Stimulated activated CD8-positive, alpha-beta memory T cell treated with anti-CD3 and anti-CD28 coated beads, Interleukin-15, amount 100 ng/mL, for 4 hours (primary cell): Measurements from ENCODE around the gene FN3K.
"Not testable (repeated sequence)": the region's sequence is repeated elsewhere in the genome, so short reads cannot be mapped to it uniquely, and the experiment has no call there.

Experiments used
- DNase-seq, 2 donors: peaks; one replicate each; pipeline ENCODE4 v3.0.0-alpha.2; 2020; ENCODE audit warnings: low read depth in 2 of 2

FN3K gene

GRCh38 chr17:82775001-82775823 is 39.8 kb downstream of the FN3K start:
- no peak for DNase-seq

GRCh38 chr17:82776454-82776853 is 41.0 kb downstream of the FN3K start:
- no peak for DNase-seq

GRCh38 chr17:82777778-82778375 is 42.5 kb downstream of the FN3K start:
- not testable (repeated sequence) for DNase-seq

- no peak for DNase-seq
Observed at GRCh38 chr17:82779541-82779940, 44.1 kb downstream of the FN3K start.

- DNase-seq: no peak
Observed at GRCh38 chr17:82780195-82780594, 44.8 kb downstream of the FN3K start.

GRCh38 chr17:82780971-82781893 is 45.8 kb downstream of the FN3K start:
- no peak for DNase-seq

GRCh38 chr17:82781894-82782274 is 46.5 kb downstream of the FN3K start:
- DNase-seq: peak; percentile 63 to 66

GRCh38 chr17:82782657-82783207 is 47.3 kb downstream of the FN3K start:
- DNase-seq: no peak

GRCh38 chr17:82783498-82783897 is 48.1 kb downstream of the FN3K start:
- DNase-seq: no peak

- DNase-seq: not testable (repeated sequence)
Observed at GRCh38 chr17:82785581-82785980, 50.2 kb downstream of the FN3K start.

GRCh38 chr17:82786427-82786826 is 51.0 kb downstream of the FN3K start:
- DNase-seq: no peak

- no peak for DNase-seq
Observed at GRCh38 chr17:82787081-82787848, 51.9 kb downstream of the FN3K start.

GRCh38 chr17:82788206-82789001 is 53.0 kb downstream of the FN3K start:
- DNase-seq: no peak

- DNase-seq: no peak
Observed at GRCh38 chr17:82789051-82789592, 53.7 kb downstream of the FN3K start.

GRCh38 chr17:82789806-82790205 is 54.4 kb downstream of the FN3K start:
- DNase-seq: no peak

- no peak for DNase-seq
Observed at GRCh38 chr17:82790391-82790790, 55.0 kb downstream of the FN3K start.

- no peak for DNase-seq
Observed at GRCh38 chr17:82791532-82791931, 56.1 kb downstream of the FN3K start.

- DNase-seq: no peak
Observed at GRCh38 chr17:82793974-82794630, 58.7 kb downstream of the FN3K start.

GRCh38 chr17:82794781-82795482 is 59.5 kb downstream of the FN3K start:
- DNase-seq: no peak
